ENCODE data around the gene PPP2R2B. TPM values are rescaled to one million over a fixed set of nuclear protein-coding genes. Genes with fewer than 3 reads are reported as not detected.
"Not testable (repeated sequence)": the region's sequence is repeated elsewhere in the genome, so short reads cannot be mapped to it uniquely, and the experiment has no call there.

The PPP2R2B gene
- total RNA-seq, 1 donor, result not detected

GRCh38 chr5:146564007-146564762 lies 314.4 kb downstream of the PPP2R2B start:
- no peak for TF ChIP-seq CTCF (IDR thresholded peaks at IDR 0.05; ENCODE audit: insufficient read depth, low read length)

DNA sequence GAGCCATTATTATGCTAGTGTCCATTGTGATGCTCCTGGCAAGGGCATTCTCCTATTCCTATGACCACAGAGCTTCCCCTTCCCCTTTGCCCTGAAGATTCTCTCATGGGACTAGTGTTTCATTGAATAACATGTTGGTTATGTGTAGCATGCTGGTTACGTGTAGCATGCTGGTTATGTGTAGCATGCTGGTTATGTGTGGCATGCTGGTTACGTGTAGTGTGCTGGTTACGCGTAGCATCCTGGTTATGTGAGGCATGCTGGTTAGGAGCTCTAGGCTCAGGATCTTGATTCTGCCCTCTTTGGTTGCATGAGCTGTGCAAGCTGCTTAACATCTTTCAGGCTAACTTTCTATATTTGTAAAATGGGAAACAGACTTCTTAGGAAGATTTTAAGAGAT lies 316.1 kb downstream of the PPP2R2B start:
- TF ChIP-seq CTCF (IDR thresholded peaks at IDR 0.05; ENCODE audit: insufficient read depth, low read length), result no peak
- no peak overlapping the region for H3K4me3 ChIP-seq (ENCODE audit: low read depth, low read length)
- no peak for DNase-seq (ENCODE audit: low read depth)

More at GRCh38 chr5:146564007-146564762, 314.4 kb downstream of the PPP2R2B start:
- DNase-seq (ENCODE audit: low read depth), result no peak
- H3K4me3 ChIP-seq (ENCODE audit: low read depth, low read length), result no peak overlapping the region

GRCh38 chr5:146561711-146562110 lies 316.8 kb downstream of the PPP2R2B start:
- no peak for DNase-seq (ENCODE audit: low read depth)
- no peak for TF ChIP-seq CTCF (IDR thresholded peaks at IDR 0.05; ENCODE audit: insufficient read depth, low read length)
- no peak overlapping the region for H3K4me3 ChIP-seq (ENCODE audit: low read depth, low read length)

GRCh38 chr5:146560205-146560812 lies 318.2 kb downstream of the PPP2R2B start:
- peak; percentile 25 for DNase-seq (ENCODE audit: low read depth)
- H3K4me3 ChIP-seq (ENCODE audit: low read depth, low read length), result no peak overlapping the region
- no peak for TF ChIP-seq CTCF (IDR thresholded peaks at IDR 0.05; ENCODE audit: insufficient read depth, low read length)

GRCh38 chr5:146556884-146557283 lies 321.7 kb downstream of the PPP2R2B start:
- H3K4me3 ChIP-seq (ENCODE audit: low read depth, low read length); DNase-seq (ENCODE audit: low read depth): not testable (repeated sequence)

DNA sequence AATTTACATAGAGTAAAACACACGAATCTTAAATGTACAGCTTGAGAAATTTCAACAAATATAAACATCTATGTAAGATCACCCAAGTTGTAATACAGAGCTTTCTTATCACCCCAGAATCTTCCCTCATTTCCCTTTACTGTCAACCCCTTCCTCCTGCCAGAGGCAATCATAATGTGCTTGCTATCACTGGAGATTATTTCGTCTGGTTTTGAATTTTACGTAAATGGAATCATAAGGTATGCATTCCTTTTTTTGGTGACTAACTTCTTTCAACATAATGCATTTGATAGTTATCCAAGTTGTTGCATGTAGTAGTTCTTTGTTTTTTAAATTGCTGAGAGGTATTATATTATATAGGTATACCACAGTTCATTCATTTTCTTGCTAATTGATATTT lies 325.1 kb downstream of the PPP2R2B start:
- TF ChIP-seq CTCF (IDR thresholded peaks at IDR 0.05; ENCODE audit: insufficient read depth, low read length), result no peak
- no peak for DNase-seq (ENCODE audit: low read depth)
- no peak overlapping the region for H3K4me3 ChIP-seq (ENCODE audit: low read depth, low read length)

- no peak overlapping the region for H3K4me3 ChIP-seq (ENCODE audit: low read depth, low read length)
- DNase-seq (ENCODE audit: low read depth), result no peak
- no peak for TF ChIP-seq CTCF (IDR thresholded peaks at IDR 0.05; ENCODE audit: insufficient read depth, low read length)
Measured at GRCh38 chr5:146549615-146550014, 328.9 kb downstream of the PPP2R2B start.
